Parathyroid adenoma (tissue), 2 donors: ENCODE results near the gene SPI1.
"Not testable (repeated sequence)": the region's sequence is repeated elsewhere in the genome, so short reads cannot be mapped to it uniquely, and the experiment has no call there.

Source experiments
- H2AFZ ChIP-seq: fragments of 300-600 bp; sonication (generic); one replicate; pipeline ENCODE4 v1.7.0; 2017; ENCODE audit warnings: antibody characterized with exemption, mild to moderate bottlenecking
- H3K27ac ChIP-seq: fragments of 300-600 bp; sonication (generic); one replicate; pipeline ENCODE4 v1.7.0; 2017
- H3K27me3 ChIP-seq: fragments of 300-600 bp; sonication (generic); one replicate; pipeline ENCODE4 v1.7.0; 2017; ENCODE audit warnings: low read length; ENCODE audit not compliant: control insufficient read depth, insufficient read depth
- H3K36me3 ChIP-seq: fragments of 300-600 bp; sonication (generic); one replicate; pipeline ENCODE4 v1.7.0; 2017; ENCODE audit warnings: low read length; ENCODE audit not compliant: control insufficient read depth, insufficient read depth
- H3K4me1 ChIP-seq: fragments of 300-600 bp; sonication (generic); one replicate; pipeline ENCODE4 v1.7.0; 2017; ENCODE audit warnings: control low read depth
- H3K4me2 ChIP-seq: fragments of 300-600 bp; sonication (generic); one replicate; pipeline ENCODE4 v1.7.0; 2017; ENCODE audit warnings: low read length
- H3K4me3 ChIP-seq: fragments of 300-600 bp; sonication (generic); one replicate; pipeline ENCODE4 v1.7.0; 2017; ENCODE audit warnings: low read depth, low read length
- H3K79me2 ChIP-seq: fragments of 300-600 bp; sonication (generic); one replicate; pipeline ENCODE4 v1.7.0; 2017; ENCODE audit warnings: control low read depth
- H3K9ac ChIP-seq: fragments of 300-600 bp; sonication (generic); one replicate; pipeline ENCODE4 v1.7.0; 2017; ENCODE audit warnings: mild to moderate bottlenecking
- H3K9me3 ChIP-seq: fragments of 300-600 bp; sonication (generic); one replicate; pipeline ENCODE4 v1.7.0; 2017; ENCODE audit warnings: low read length; ENCODE audit not compliant: control insufficient read depth
- CTCF ChIP-seq: fragments of 300-600 bp; sonication (generic); IDR thresholded peaks from one replicate; pipeline ENCODE4 v1.7.0; 2017; ENCODE audit warnings: antibody characterized with exemption, mild to moderate bottlenecking
- donor health status: primary hyperparathyroidism.

The SPI1 gene

GRCh38 chr11:47317064-47317828 lies 61.1 kb downstream of the SPI1 start:
- no peaks in the 10 kb centered on the region for H3K36me3 ChIP-seq
- no peaks in the 10 kb centered on the region for H3K9me3 ChIP-seq
- H3K4me3 ChIP-seq: no peak overlapping the region
- no peaks in the 10 kb centered on the region for H3K27me3 ChIP-seq
- H3K27ac ChIP-seq: no peak overlapping the region
- TF ChIP-seq CTCF: no peak
- H3K4me1 ChIP-seq: no peaks in the 10 kb centered on the region
- H3K4me2 ChIP-seq: no peak overlapping the region
- H3K79me2 ChIP-seq: no peaks in the 10 kb centered on the region
- no peak overlapping the region for H3K9ac ChIP-seq
- no peak overlapping the region for H2AFZ ChIP-seq

GRCh38 chr11:47316501-47316900 lies 61.8 kb downstream of the SPI1 start:
- H3K27me3 ChIP-seq, H3K36me3 ChIP-seq, H3K9ac ChIP-seq, H3K4me1 ChIP-seq, H3K9me3 ChIP-seq, H2AFZ ChIP-seq, H3K4me2 ChIP-seq, H3K27ac ChIP-seq, H3K79me2 ChIP-seq, H3K4me3 ChIP-seq: not testable (repeated sequence)

- Histone ChIP-seq H3K4me3 (no peak overlapping the region), H3K27me3 (no peaks in the 10 kb centered on the region), H3K36me3 (no peaks in the 10 kb centered on the region), H3K27ac (no peak overlapping the region), H3K9ac (no peak overlapping the region), H3K9me3 (no peaks in the 10 kb centered on the region), H3K4me2 (no peak overlapping the region), H3K4me1 (no peaks in the 10 kb centered on the region), H2AFZ (no peak overlapping the region), H3K79me2 (no peaks in the 10 kb centered on the region)
- TF ChIP-seq CTCF: no peak
Measured at GRCh38 chr11:47314992-47315391, 63.4 kb downstream of the SPI1 start.

- Histone ChIP-seq H3K27ac (no peak overlapping the region), H3K9ac (no peak overlapping the region), H3K4me2 (no peak overlapping the region), H3K4me1 (no peaks in the 10 kb centered on the region), H3K9me3 (no peaks in the 10 kb centered on the region), H3K27me3 (no peaks in the 10 kb centered on the region), H2AFZ (no peak overlapping the region), H3K4me3 (no peak overlapping the region), H3K79me2 (no peaks in the 10 kb centered on the region), H3K36me3 (no peaks in the 10 kb centered on the region)
- no peak for TF ChIP-seq CTCF
Measured at GRCh38 chr11:47308050-47308823, 70.1 kb downstream of the SPI1 start.

GRCh38 chr11:47306484-47306844 lies 71.9 kb downstream of the SPI1 start:
- no peak overlapping the region for H3K9ac ChIP-seq
- H3K4me2 ChIP-seq: no peak overlapping the region
- peaks cover 3% of the 10 kb centered on the region for H3K79me2 ChIP-seq
- H3K4me3 ChIP-seq: no peak overlapping the region
- H3K4me1 ChIP-seq: no peaks in the 10 kb centered on the region
- no peak overlapping the region for H3K27ac ChIP-seq
- H2AFZ ChIP-seq: no peak overlapping the region
- H3K36me3 ChIP-seq: no peaks in the 10 kb centered on the region
- TF ChIP-seq CTCF: no peak
- no peaks in the 10 kb centered on the region for H3K9me3 ChIP-seq
- H3K27me3 ChIP-seq: no peaks in the 10 kb centered on the region
